GM21447 (cell line): ENCODE results near the gene CATSPERB.
"Not testable (repeated sequence)": the region's sequence is repeated elsewhere in the genome, so short reads cannot be mapped to it uniquely, and the experiment has no call there.

ENCODE experiments used
- ATAC-seq: cut with Tn5 transposase; IDR thresholded peaks from one replicate; pipeline ENCODE4 v1.9.1; 2021; ENCODE audit not compliant: unreplicated experiment

The CATSPERB gene

GRCh38 chr14:91732859-91733477, 1.1 kb upstream of the CATSPERB start:
- ATAC-seq, result no peak

- no peak for ATAC-seq
These were observed 553 bp upstream of the CATSPERB start for GRCh38 chr14:91732439-91732838.

GRCh38 chr14:91731018-91731417, 868 bp downstream of the CATSPERB start:
- ATAC-seq, result no peak

GRCh38 chr14:91729756-91730155, 2.1 kb downstream of the CATSPERB start:
- ATAC-seq, result no peak

GRCh38 chr14:91728616-91729183, 3.2 kb downstream of the CATSPERB start:
- ATAC-seq, result no peak

- ATAC-seq, result no peak
These were observed 4.8 kb downstream of the CATSPERB start for GRCh38 chr14:91727121-91727520.

- ATAC-seq, result no peak
These were observed 8.4 kb downstream of the CATSPERB start for GRCh38 chr14:91723501-91723900.

- no peak for ATAC-seq
These were observed 9.5 kb downstream of the CATSPERB start for GRCh38 chr14:91722386-91722785.

GRCh38 chr14:91719839-91720238, 12.0 kb downstream of the CATSPERB start:
- no peak for ATAC-seq

- no peak for ATAC-seq
These were observed 14.9 kb downstream of the CATSPERB start for GRCh38 chr14:91716999-91717398.

GRCh38 chr14:91714805-91715204, 17.1 kb downstream of the CATSPERB start:
- no peak for ATAC-seq

GRCh38 chr14:91708795-91709194, 23.1 kb downstream of the CATSPERB start:
- no peak for ATAC-seq

GRCh38 chr14:91706996-91707395, 24.9 kb downstream of the CATSPERB start:
- no peak for ATAC-seq

GRCh38 chr14:91694643-91695042, 37.2 kb downstream of the CATSPERB start:
- ATAC-seq, result no peak

GRCh38 chr14:91693346-91693745, 38.5 kb downstream of the CATSPERB start:
- no peak for ATAC-seq

- ATAC-seq, result no peak
These were observed 39.8 kb downstream of the CATSPERB start for GRCh38 chr14:91692075-91692474.

GRCh38 chr14:91689608-91690007, 42.3 kb downstream of the CATSPERB start:
- ATAC-seq, result no peak

- not testable (repeated sequence) for ATAC-seq
These were observed 44.5 kb downstream of the CATSPERB start for GRCh38 chr14:91687436-91687835.

- no peak for ATAC-seq
These were observed 46.3 kb downstream of the CATSPERB start for GRCh38 chr14:91685600-91685999.

GRCh38 chr14:91681893-91682563, 49.9 kb downstream of the CATSPERB start:
- no peak for ATAC-seq

- no peak for ATAC-seq
These were observed 50.8 kb downstream of the CATSPERB start for GRCh38 chr14:91681118-91681517.

- ATAC-seq, result no peak
These were observed 52.6 kb downstream of the CATSPERB start for GRCh38 chr14:91679273-91679672.
